GM19328 (cell line): ENCODE measurements around the gene PDC.
"Not testable (repeated sequence)": the region's sequence is repeated elsewhere in the genome, so short reads cannot be mapped to it uniquely, and the experiment has no call there.

Experiments used
- ATAC-seq: cut with Tn5 transposase; IDR thresholded peaks from one replicate; pipeline ENCODE4 v1.9.1; 2021; ENCODE audit warnings: mild to moderate bottlenecking, moderate library complexity; ENCODE audit not compliant: unreplicated experiment

The PDC gene

GRCh38 chr1:186403632-186404031 is 57.3 kb downstream of the PDC start:
- no peak for ATAC-seq

- not testable (repeated sequence) for ATAC-seq
These were observed 59.5 kb downstream of the PDC start for GRCh38 chr1:186401446-186401845.
